DOHH2 (cell line): ENCODE data around the gene ZNF157.

ENCODE experiments used
- CTCF ChIP-seq: fragments of 200-600 bp; sonication (generic); IDR thresholded peaks from one replicate; pipeline ENCODE4 v1.5.1; 2014; ENCODE audit warnings: antibody characterized with exemption, mild to moderate bottlenecking, low read depth, low read length; ENCODE audit not compliant: poor library complexity, severe bottlenecking
- EZH2phosphoT487 ChIP-seq: fragments of 200-600 bp; sonication (generic); IDR thresholded peaks from 2 replicates; pipeline ENCODE4 v1.6.1; 2017; ENCODE audit warnings: borderline replicate concordance, mild to moderate bottlenecking, antibody characterized with exemption, low read length, moderate library complexity, mixed read lengths

DNA sequence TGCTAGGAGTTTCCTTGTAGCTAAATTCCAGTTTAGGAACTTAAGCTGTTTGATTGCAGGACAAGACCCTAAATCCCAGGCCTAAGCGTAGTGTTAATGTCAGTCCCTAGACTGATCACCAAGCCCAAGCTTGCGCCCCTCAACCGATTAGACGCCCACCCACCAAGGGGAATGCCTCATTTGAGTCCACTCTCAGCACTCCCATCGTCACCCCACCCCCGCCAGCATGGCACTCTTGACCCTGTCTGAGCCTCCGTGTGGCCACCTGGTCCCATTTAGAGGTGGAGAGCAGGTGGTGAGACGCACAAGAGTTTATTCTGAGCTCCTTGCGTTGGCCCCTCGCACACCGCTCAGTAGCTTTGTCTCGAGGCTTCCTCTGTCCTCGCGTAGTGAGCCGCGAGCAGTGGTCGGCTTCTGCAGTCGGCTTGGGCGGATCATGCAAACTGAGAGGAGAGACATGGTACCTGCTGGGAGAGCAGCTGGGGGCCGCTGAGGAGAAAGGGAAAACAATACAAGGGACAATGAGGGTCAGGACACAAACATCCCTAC lies 48.5 kb upstream of the ZNF157 start:
- TF ChIP-seq CTCF (no peak), EZH2phosphoT487 (no peak)
